GM18502 (cell line): ENCODE data around the gene VIL1.

Experiments used
- ATAC-seq: cut with Tn5 transposase; IDR thresholded peaks from one replicate; pipeline ENCODE4 v1.9.1; 2021; ENCODE audit warnings: mild to moderate bottlenecking; ENCODE audit not compliant: unreplicated experiment, poor library complexity

The VIL1 gene

GRCh38 chr2:218405086-218405745, 13.7 kb upstream of the VIL1 start:
- no peak for ATAC-seq

DNA sequence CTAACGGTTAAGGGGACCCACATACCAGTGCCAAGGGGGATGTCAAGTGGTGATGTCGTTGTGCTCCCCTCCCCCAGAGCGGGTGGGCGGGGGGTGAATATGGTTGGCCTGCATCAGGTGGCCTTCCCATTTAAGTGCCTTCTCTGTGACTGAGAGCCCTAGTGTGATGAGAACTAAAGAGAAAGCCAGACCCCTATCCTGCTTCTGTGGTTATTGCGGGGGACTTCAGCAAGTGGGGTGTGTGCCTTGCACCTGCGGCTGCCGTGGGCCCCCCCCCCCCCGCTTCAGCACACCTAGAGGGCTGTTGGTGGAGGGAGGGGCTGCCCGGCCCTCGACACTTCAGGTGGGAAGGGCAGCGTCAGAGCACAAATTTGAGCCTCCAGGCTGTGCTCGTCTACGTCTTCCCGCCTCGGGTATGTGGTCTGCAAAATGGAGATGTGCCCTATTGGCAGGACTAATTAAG, 13.1 kb upstream of the VIL1 start:
- no peak for ATAC-seq

DNA sequence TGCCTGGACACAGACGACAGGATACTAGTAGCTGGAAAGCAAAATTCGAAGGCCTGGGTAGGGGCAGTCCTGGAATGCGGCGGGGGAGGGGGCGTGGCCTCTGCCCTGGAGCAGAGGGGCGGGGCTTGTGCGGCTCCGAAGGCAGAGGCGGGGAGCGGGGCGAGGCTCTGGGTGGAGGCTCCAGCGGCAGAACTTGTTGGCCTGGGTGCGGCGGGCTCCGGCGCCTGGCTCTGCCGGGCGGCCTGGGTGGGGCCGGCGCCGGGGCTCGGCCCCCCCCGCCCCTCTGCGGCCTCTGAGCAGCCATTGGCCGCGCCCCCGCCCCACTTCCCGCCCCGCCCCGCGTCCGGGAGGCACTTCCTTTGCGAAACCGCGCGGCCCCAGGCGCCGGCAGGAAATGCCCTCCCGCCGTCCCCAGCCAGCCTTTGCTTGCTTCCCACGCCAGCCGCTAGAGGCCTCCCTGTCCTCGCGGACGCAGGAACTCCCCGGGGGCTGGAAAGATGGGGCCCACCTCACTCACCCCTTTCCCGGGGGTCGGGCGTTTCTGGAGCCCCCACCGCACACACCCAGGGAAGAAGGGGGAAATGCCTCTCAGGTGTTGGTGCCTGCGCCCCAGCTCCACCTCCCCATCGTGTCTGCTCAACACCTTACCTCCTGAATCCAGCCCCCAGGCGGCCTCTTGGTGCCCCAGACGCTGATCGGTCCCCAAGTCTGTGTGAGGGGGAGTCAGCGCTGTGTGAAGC, 12.5 kb upstream of the VIL1 start:
- ATAC-seq = peak; percentile 85

DNA sequence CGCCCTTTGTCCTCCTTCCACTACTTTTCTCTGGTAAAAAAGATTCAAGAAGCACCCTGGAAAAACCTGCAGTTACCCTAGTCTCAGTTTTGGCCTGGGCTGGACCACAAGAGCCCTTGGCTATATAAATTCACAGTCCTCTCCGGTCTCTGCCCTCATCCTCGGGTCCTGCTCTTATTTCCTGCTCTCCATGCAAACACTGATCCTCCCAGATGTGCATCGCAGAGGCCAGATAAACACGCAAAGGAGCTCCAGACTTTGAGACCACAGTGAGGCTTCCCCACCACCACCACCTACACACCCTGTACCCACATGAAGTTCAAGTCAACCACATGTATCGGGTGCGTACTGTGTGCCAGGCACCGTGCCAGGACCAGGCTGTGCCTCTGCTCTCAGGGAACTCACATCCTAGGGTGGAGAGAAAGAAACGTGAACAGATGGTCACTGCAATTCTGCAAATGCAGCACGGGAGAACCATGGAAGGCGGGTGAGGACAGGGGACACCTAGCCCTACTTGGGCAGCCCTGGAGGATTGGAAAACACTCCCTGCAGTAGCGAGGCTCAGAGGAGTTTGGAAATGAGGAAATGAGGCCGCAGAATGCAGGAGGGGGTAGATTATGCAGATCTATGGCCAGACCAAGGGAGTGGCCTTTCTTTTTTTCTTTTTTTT, 11.8 kb upstream of the VIL1 start:
- peak; percentile 10 for ATAC-seq

DNA sequence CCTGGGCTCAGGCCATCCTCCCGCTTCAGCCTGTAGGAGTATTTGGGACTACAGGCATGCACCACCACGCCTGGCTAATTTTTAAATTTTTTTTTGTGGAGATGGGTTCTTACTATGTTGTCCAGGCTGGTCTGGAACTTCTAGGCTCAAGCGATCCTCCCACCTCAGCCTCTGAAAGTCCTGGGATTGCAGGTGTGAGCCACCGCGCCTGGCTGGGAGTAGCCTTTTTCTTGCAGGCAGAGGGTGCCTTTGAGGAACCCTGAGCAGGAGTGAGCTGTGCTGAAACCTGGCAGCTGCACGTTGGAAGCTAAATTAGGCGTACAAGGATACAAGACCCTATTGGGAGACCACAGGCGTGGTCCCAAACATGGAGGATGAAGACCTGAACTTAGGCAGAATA, 11.2 kb upstream of the VIL1 start:
- ATAC-seq = no peak

DNA sequence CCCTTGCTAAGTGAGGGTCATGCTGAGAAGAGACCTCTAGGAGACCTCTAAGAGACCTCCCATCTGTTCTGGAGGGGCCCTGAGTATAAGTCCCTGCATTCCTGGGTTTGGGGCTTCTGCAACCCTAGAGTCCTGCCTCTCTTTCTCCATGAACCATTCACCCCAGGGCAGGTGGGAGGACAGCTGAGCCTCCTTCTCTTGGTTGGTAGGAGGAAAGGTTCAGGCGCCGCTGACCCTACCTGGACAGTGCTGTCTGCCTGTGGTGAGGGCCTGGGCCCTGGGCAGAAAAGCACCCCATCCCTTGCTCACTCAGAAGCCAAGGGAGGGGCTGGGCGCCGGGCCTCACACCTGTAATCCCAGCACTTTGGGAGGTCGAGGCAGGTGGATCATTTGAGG, 604 bp upstream of the VIL1 start:
- ATAC-seq = no peak

- ATAC-seq = no peak
Observed at GRCh38 chr2:218419630-218420216, 800 bp downstream of the VIL1 start.

GRCh38 chr2:218421027-218421426, 2.1 kb downstream of the VIL1 start:
- no peak for ATAC-seq

DNA sequence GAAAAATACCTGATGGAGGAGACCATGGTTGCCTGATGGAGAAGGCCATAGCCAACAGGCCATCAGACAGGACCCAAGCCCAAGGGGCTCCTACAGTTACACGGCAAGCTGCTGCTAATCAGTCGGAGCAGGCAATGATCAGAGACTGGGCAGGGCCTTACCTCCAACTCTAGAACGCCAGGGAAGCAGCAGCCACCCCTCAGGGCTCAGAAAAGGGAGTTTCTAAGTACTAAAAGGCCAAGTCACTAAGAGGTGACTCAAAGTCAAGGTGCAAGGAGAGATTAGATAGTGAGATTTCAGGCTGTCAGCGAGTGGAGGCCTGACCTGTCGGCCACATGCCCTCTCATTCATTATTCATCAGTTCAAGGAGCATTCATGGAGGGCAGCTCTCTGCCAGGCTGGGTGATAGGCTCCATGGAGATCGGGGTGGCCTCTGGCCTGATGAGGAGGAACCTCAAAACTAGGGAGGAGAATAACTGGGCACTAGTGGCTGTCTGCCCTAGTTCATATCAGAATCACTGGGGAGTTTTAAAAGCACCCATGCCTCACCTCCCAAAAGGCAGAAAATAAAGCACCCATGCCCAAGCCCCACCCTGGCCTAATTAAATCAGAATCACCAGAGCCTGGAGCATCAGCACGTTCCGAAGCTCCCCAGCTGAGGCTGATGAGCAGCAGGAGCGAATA, 3.6 kb downstream of the VIL1 start:
- ATAC-seq = no peak

GRCh38 chr2:218423584-218423983, 4.7 kb downstream of the VIL1 start:
- no peak for ATAC-seq

DNA sequence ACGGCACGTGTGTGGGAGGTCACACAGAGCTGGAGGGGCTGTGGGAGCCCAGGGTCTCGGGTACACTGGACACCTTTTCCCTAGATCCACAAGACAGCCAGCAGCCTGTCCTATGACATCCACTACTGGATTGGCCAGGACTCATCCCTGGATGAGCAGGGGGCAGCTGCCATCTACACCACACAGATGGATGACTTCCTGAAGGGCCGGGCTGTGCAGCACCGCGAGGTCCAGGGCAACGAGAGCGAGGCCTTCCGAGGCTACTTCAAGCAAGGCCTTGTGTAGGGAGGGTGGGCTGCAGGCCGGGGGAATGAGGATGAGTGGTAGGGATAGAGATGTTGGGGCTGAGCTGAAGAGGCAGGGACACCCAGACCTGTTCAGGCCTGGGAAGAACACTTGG, 6.6 kb downstream of the VIL1 start:
- ATAC-seq = no peak

DNA sequence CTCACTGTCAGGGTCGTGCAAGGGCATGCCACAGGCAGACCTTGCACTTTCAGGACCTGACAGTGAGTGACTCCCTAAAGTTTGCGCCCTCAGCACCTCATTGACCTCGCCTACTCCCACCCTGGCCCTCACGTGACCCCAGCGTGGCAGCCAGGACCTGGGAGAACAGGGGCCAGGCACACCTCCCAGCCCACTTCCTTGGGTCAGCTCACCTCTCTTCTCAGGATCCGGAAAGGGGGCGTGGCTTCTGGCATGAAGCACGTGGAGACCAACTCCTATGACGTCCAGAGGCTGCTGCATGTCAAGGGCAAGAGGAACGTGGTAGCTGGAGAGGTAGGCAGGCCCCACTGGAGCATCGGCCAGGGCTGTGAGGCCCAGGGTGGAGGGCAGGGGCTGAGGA, 8.8 kb downstream of the VIL1 start:
- no peak for ATAC-seq

DNA sequence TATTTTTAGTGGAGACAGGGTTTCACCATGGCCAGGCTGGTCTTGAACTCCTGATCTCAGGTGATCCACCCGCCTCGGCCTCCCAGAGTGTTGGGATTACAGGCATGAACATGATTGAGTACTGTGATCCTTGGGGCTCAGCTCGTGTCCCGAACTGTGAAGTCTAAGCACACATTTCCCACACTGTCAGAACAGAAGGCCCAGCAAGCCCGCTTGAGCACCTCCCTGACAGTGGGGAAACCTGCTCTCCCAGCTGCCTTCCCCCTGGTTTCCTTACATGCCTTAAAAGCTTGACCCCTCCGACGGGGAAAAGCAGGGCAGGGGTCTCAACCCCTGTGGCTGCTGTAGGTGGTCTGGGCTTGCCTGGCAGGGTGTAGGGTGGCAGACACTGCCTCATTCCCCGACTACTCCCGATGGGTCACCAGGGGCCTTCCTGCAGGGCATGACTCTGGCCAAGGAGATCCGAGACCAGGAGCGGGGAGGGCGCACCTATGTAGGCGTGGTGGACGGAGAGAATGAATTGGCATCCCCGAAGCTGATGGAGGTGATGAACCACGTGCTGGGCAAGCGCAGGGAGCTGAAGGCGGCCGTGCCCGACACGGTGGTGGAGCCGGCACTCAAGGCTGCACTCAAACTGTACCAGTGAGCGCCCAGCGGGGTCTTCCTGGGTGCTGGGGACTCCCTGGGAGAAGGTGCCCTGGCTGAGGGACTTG, 10.1 kb downstream of the VIL1 start:
- ATAC-seq = no peak

- no peak for ATAC-seq
Observed at GRCh38 chr2:218429911-218430692, 11.2 kb downstream of the VIL1 start.

GRCh38 chr2:218430721-218431120, 11.8 kb downstream of the VIL1 start:
- no peak for ATAC-seq

DNA sequence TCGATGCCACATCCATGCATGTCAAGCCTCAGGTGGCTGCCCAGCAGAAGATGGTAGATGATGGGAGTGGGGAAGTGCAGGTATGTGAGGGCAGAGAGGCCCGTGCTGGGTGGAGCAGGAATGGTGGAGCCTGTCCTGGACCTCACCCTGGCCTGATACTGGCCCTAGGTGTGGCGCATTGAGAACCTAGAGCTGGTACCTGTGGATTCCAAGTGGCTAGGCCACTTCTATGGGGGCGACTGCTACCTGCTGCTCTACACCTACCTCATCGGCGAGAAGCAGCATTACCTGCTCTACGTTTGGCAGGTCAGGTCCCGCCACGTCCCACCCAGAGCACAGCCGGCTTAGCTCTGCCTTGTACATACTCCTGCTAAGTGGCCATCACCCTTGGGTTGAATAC, 13.0 kb downstream of the VIL1 start:
- no peak for ATAC-seq

DNA sequence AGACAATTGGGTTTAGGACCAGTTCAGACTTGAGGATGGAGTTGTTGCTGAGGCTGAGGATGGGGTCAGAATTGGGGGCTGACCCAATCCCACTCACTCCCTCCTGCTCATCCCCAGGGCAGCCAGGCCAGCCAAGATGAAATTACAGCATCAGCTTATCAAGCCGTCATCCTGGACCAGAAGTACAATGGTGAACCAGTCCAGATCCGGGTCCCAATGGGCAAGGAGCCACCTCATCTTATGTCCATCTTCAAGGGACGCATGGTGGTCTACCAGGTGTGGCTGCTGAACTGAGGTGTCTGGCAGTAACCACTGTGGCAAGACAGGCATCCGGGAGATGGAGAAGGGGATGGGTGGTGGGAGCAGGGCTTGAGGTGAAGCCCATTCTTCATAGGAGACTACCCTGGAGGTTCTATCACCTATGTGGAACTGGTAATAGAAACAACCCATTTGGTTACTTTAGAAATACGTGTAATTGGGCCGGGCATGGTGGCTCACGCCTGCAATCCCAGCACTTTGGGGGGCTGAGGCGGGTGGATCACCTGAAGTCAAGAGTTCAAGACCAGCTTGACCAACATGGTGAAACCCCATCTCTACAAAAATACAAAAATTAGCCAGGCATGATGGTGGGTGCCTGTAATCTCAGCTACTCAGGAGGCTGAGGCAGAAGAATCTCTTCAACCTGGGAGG, 13.9 kb downstream of the VIL1 start:
- ATAC-seq = no peak

GRCh38 chr2:218434456-218434855, 15.5 kb downstream of the VIL1 start:
- ATAC-seq = no peak
